Esophagus muscularis mucosa (tissue), 4 donors: Measurements from ENCODE around the gene CYSTM1. TPM values are rescaled to one million over a fixed set of nuclear protein-coding genes. Genes with fewer than 3 reads are reported as not detected.

ENCODE experiments used
- DNase-seq: peaks from one replicate; pipeline ENCODE4 v3.0.0-alpha.2; 2017; ENCODE audit errors: extremely low spot score
- H3K27ac ChIP-seq, 4 donors: fragments of 200-600 bp; sonication (generic); replicated peaks in 1 of 4; 1 replicate in 3 of 4; 2 replicates in 1 of 4; pipeline ENCODE4 v1.5.1; 2016 to 2019; ENCODE audit warnings: mild to moderate bottlenecking in 1 of 4
- H3K27me3 ChIP-seq, 4 donors: fragments of 200-600 bp; sonication (generic); one replicate each; pipeline versions ENCODE4 v1.5.1 to v1.6.0; 2016 to 2019
- H3K36me3 ChIP-seq, 4 donors: fragments of 200-600 bp; sonication (generic); one replicate each; pipeline ENCODE4 v1.5.1; 2016 to 2019
- H3K4me1 ChIP-seq, 4 donors: fragments of 200-600 bp; sonication (generic); one replicate each; pipeline ENCODE4 v1.5.1; 2016 to 2019
- H3K4me3 ChIP-seq, 4 donors: fragments of 200-600 bp; sonication (generic); 1 replicate in 2 of 4; 2 replicates in 2 of 4; pipeline ENCODE4 v1.5.1; 2016 to 2019; ENCODE audit warnings: mild to moderate bottlenecking in 4 of 4, moderate library complexity in 1 of 4
- H3K9me3 ChIP-seq, 4 donors: fragments of 200-600 bp; sonication (generic); 1 replicate in 3 of 4; 2 replicates in 1 of 4; pipeline ENCODE4 v1.5.1; 2016 to 2019
- CTCF ChIP-seq, 3 experiments: fragments of 200-600 bp in 2 of 3; fragments of 450-650 bp in 1 of 3; sonication (generic) in 2 of 3; IDR thresholded peaks; one replicate each; pipeline ENCODE4 v1.5.1; 2017 to 2019; ENCODE audit warnings: antibody characterized with exemption in 3 of 3, mild to moderate bottlenecking in 2 of 3, moderate library complexity in 1 of 3
- EP300 ChIP-seq: sonication (generic); formaldehyde crosslinking; IDR thresholded peaks from one replicate; pipeline ENCODE4 v1.6.1; 2017; ENCODE audit warnings: antibody characterized with exemption
- POLR2A ChIP-seq: fragments of 450-650 bp; IDR thresholded peaks from one replicate; pipeline ENCODE4 v1.6.1; 2017; ENCODE audit warnings: antibody characterized with exemption, moderate library complexity, mild to moderate bottlenecking, low read depth
- POLR2AphosphoS5 ChIP-seq, 2 donors: sonication (generic); formaldehyde crosslinking; IDR thresholded peaks; one replicate each; pipeline ENCODE4 v1.6.1; 2017; ENCODE audit warnings: antibody characterized with exemption in 2 of 2
- WGBS: methylation state at CpG from one replicate; pipeline ENCODE4 v1.1.5; 2018; 5-methylcytosine and 5-hydroxymethylcytosine counted together
- intact Hi-C: fragments of 100-400 bp; cut with DNase I; formaldehyde crosslinking; loops from one replicate; pipeline ENCODE4 v1.15.1; 2023
- total RNA-seq, 4 donors: library from RNA; depleted of rRNA; stranded (reverse); fragments of >200 nt; gene quantifications; one replicate each; pipeline versions ENCODE4 v1.1.0 to v1.2.1, GENCODE V29; 2016

Gene CYSTM1
- total RNA-seq, 4 donors from 2014 or later: 54.0 to 81.0 (median 67.8) TPM

- WGBS: 100% methylated on average over 1 of the region's 1 CpG
- no peaks in the 10 kb centered on the region for H3K27me3 ChIP-seq
- no peak overlapping the region for H3K27ac ChIP-seq
- peaks cover 38 to 56% (median 45%) of the 10 kb centered on the region in 4 donors for H3K4me1 ChIP-seq
- TF ChIP-seq EP300 (no peak), CTCF (IDR thresholded peaks at IDR 0.05) (no peak), POLR2A (no peak)
- no peaks in the 10 kb centered on the region for H3K9me3 ChIP-seq
- H3K36me3 ChIP-seq: no peaks in the 10 kb centered on the region
- DNase-seq: no peak
- no peak overlapping the region for H3K4me3 ChIP-seq
- intact Hi-C loops: no loop called here
Observed at GRCh38 chr5:140217299-140218026, 42.5 kb downstream of the CYSTM1 start.

GRCh38 chr5:140219068-140219991 lies 44.3 kb downstream of the CYSTM1 start:
- H3K4me3 ChIP-seq: no peak overlapping the region
- TF ChIP-seq POLR2A (no peak), EP300 (no peak), CTCF (IDR thresholded peaks at IDR 0.05) (no peak)
- H3K36me3 ChIP-seq: no peaks in the 10 kb centered on the region
- intact Hi-C loops: no loop called here
- 61% methylated on average over 9 of the region's 9 CpGs for WGBS
- peaks cover 51 to 73% (median 52%) of the 10 kb centered on the region in 4 donors for H3K4me1 ChIP-seq
- H3K9me3 ChIP-seq: no peaks in the 10 kb centered on the region
- H3K27me3 ChIP-seq: no peaks in the 10 kb centered on the region
- H3K27ac ChIP-seq: peak overlapping the region in 2 of 4 donors; percentile 31 to 63
- DNase-seq: no peak

GRCh38 chr5:140220032-140220697 lies 45.2 kb downstream of the CYSTM1 start:
- Histone ChIP-seq H3K9me3 (no peaks in the 10 kb centered on the region), H3K36me3 (no peaks in the 10 kb centered on the region), H3K27ac (peak overlapping the region in 3 of 4 donors; percentile 24 to 63 (median 57)), H3K4me3 (no peak overlapping the region), H3K27me3 (no peaks in the 10 kb centered on the region), H3K4me1 (peaks cover 50 to 75% (median 53%) of the 10 kb centered on the region in 4 donors)
- no peak for DNase-seq
- TF ChIP-seq CTCF (IDR thresholded peaks at IDR 0.05) (no peak), POLR2AphosphoS5 (IDR thresholded peaks at IDR 0.05) (no peak), POLR2A (no peak), EP300 (no peak)
- intact Hi-C loops: no loop called here
- 82% methylated on average over 3 of the region's 3 CpGs for WGBS

- no peak for TF ChIP-seq EP300
- no peak for TF ChIP-seq POLR2AphosphoS5 (IDR thresholded peaks at IDR 0.05)
- no peak for TF ChIP-seq CTCF (IDR thresholded peaks at IDR 0.05)
- no peak for TF ChIP-seq POLR2A
- Histone ChIP-seq H3K4me3 (no peak overlapping the region), H3K27me3 (no peaks in the 10 kb centered on the region), H3K4me1 (peaks cover 51 to 75% (median 56%) of the 10 kb centered on the region in 4 donors), H3K9me3 (no peaks in the 10 kb centered on the region), H3K27ac (peak overlapping the region; percentile 24 to 63 (median 44)), H3K36me3 (no peaks in the 10 kb centered on the region)
- no peak for DNase-seq
- intact Hi-C loops: no loop called here
- WGBS: 50% methylated on average over 1 of the region's 1 CpG
Observed at GRCh38 chr5:140220698-140221064, 45.7 kb downstream of the CYSTM1 start.
